ENCODE results near the gene NLN.

GRCh38 chr5:65822710-65823109 is 100.7 kb downstream of the NLN start:
- TF ChIP-seq EP300 (IDR thresholded peaks at IDR 0.05) (no peak), CTCF (IDR thresholded peaks at IDR 0.05) (no peak), POLR2A (IDR thresholded peaks at IDR 0.05) (no peak)
